ENCODE results near the gene SNUPN. TPM values are rescaled to one million over a fixed set of nuclear protein-coding genes. Genes with fewer than 3 reads are reported as not detected.

SNUPN gene
- polyA plus RNA-seq (2011; rRNA removed) (25.4 and 33.9 TPM in 2 replicates), polyA minus RNA-seq (2011; rRNA and poly(A)+ RNA removed) (9.9 and 16.0 TPM in 2 replicates)

GRCh38 chr15:75625542-75626347 lies at the start of gene SNUPN:
TSS of gene SNUPN (minus strand) at chr15:75625725. CDS start at chr15:75621051, 4,674 bp downstream.
- POLR2A ChIA-PET: no interaction called here
- Histone ChIP-seq H3K4me3 (ENCODE audit: low read depth, low read length) (peak within 1 kb of the TSS; percentile 95), H3K27me3 (ENCODE audit: control insufficient read depth, insufficient read depth, low read length) (no peaks in the 10 kb centered on the region), H3K36me3 (ENCODE audit: control insufficient read depth, insufficient read depth, low read length) (no peaks in the 10 kb centered on the region)
- TF ChIP-seq CTCF (IDR thresholded peaks at IDR 0.05; ENCODE audit: insufficient read depth, low read depth, low read length): no peak
- DNase-seq (ENCODE audit: low read depth): peak; percentile 41
- CTCF ChIA-PET: interaction anchor here (0.6 to 3.2 kb wide), 5 partner anchors 12 to 269 kb away, joined by 3 to 19 read pairs (median 4); partner anchors contain the start of gene SNX33

GRCh38 chr15:75674366-75674765 lies 48.8 kb upstream of the SNUPN start:
- ChIA-PET POLR2A (no interaction called here), CTCF (interaction anchor here (1.0 to 3.8 kb wide), 6 partner anchors 9 to 166 kb away, joined by 4 to 18 read pairs (median 5); partner anchors contain the start of gene IMP3)
- DNase-seq (ENCODE audit: low read depth): no peak
- Histone ChIP-seq H3K36me3 (ENCODE audit: control insufficient read depth, insufficient read depth, low read length) (peaks cover 19% of the 10 kb centered on the region), H3K27me3 (ENCODE audit: control insufficient read depth, insufficient read depth, low read length) (no peaks in the 10 kb centered on the region), H3K4me3 (ENCODE audit: low read depth, low read length) (no peak overlapping the region)
- no peak for TF ChIP-seq CTCF (IDR thresholded peaks at IDR 0.05; ENCODE audit: insufficient read depth, low read depth, low read length)

- ChIA-PET CTCF (interaction anchor here (0.7 to 3.8 kb wide), 11 partner anchors 10 to 165 kb away, joined by 3 to 18 read pairs (median 4); partner anchors contain the start of genes IMP3 and SNX33), POLR2A (no interaction called here)
- TF ChIP-seq CTCF (IDR thresholded peaks at IDR 0.05; ENCODE audit: insufficient read depth, low read depth, low read length): no peak
- H3K4me3 ChIP-seq (ENCODE audit: low read depth, low read length): no peak overlapping the region
- peaks cover 19% of the 10 kb centered on the region for H3K36me3 ChIP-seq (ENCODE audit: control insufficient read depth, insufficient read depth, low read length)
- H3K27me3 ChIP-seq (ENCODE audit: control insufficient read depth, insufficient read depth, low read length): no peaks in the 10 kb centered on the region
- peak; percentile 31 for DNase-seq (ENCODE audit: low read depth)
These were observed 48.1 kb upstream of the SNUPN start for GRCh38 chr15:75673426-75674235.

- DNase-seq (ENCODE audit: low read depth): no peak
- H3K27me3 ChIP-seq (ENCODE audit: control insufficient read depth, insufficient read depth, low read length): no peaks in the 10 kb centered on the region
- ChIA-PET POLR2A (interaction anchor here (0.5 kb wide), 1 partner anchor 483 kb away, joined by 3 read pairs; no protein-coding TSS in a partner anchor), CTCF (interaction anchor here (0.6 to 3.8 kb wide), 11 partner anchors 9 to 129 kb away, joined by 3 to 18 read pairs (median 4); partner anchors contain the start of genes IMP3 and SNX33)
- no peak overlapping the region for H3K4me3 ChIP-seq (ENCODE audit: low read depth, low read length)
- H3K36me3 ChIP-seq (ENCODE audit: control insufficient read depth, insufficient read depth, low read length): peaks cover 19% of the 10 kb centered on the region
- no peak for TF ChIP-seq CTCF (IDR thresholded peaks at IDR 0.05; ENCODE audit: insufficient read depth, low read depth, low read length)
These were observed 47.3 kb upstream of the SNUPN start for GRCh38 chr15:75672646-75673425.

Data from BJ (cell line).